Natural killer cell treated with Interleukin-12 subunit alpha and Interleukin-12 subunit beta and Interleukin-15 and Interleukin-18, amount 100 ng/mL, for 72 hours (primary cell): ENCODE measurements around the gene RNF208. TPM values are rescaled to one million over a fixed set of nuclear protein-coding genes. Genes with fewer than 3 reads are reported as not detected.
A peak's percentile ranks its signal among the peaks of the same experiment; 100 is the strongest.

Experiments
- ATAC-seq, 2 donors: fragments of 150-1000 bp; cut with Tn5 transposase in 1 of 2; sonication (Bioruptor Pico), chemical (Tn5 transposase) in 1 of 2; 2 replicates each; pipeline ENCODE4 v1.10.0; 2021
- DNase-seq: peaks from one replicate; pipeline ENCODE4 v3.0.0; 2022; ENCODE audit warnings: low spot score
- H3K27ac Mint-ChIP-seq, 2 donors: 1 replicate in 1 of 2; 2 replicates in 1 of 2; pipeline ENCODE4 v1.8.0; 2022; ENCODE audit warnings: mixed read lengths in 2 of 2, mild to moderate bottlenecking in 1 of 2, moderate library complexity in 1 of 2
- H3K27me3 Mint-ChIP-seq, 2 donors: 1 replicate in 1 of 2; 2 replicates in 1 of 2; pipeline ENCODE4 v1.8.0; 2022; ENCODE audit warnings: mixed read lengths in 2 of 2
- H3K36me3 Mint-ChIP-seq: one replicate; pipeline ENCODE4 v1.8.0; 2022; ENCODE audit warnings: mixed read lengths
- H3K4me1 Mint-ChIP-seq, 2 donors: 1 replicate in 1 of 2; 2 replicates in 1 of 2; pipeline ENCODE4 v1.8.0; 2022; ENCODE audit warnings: low read depth in 2 of 2, mixed read lengths in 2 of 2, mild to moderate bottlenecking in 1 of 2
- H3K4me3 Mint-ChIP-seq: one replicate; pipeline ENCODE4 v1.8.0; 2022; ENCODE audit warnings: mixed read lengths
- H3K9me3 Mint-ChIP-seq: 2 replicates; pipeline ENCODE4 v1.8.0; 2022; ENCODE audit warnings: mixed read lengths
- total RNA-seq, 2 donors: library from RNA; stranded (reverse); gene quantifications; one replicate each; pipeline ENCODE4 v1.2.3, GENCODE V29; 2022

RNF208 gene
- total RNA-seq, 2 donors from 2014 or later, result 1.4 to 1.9 TPM

DNA sequence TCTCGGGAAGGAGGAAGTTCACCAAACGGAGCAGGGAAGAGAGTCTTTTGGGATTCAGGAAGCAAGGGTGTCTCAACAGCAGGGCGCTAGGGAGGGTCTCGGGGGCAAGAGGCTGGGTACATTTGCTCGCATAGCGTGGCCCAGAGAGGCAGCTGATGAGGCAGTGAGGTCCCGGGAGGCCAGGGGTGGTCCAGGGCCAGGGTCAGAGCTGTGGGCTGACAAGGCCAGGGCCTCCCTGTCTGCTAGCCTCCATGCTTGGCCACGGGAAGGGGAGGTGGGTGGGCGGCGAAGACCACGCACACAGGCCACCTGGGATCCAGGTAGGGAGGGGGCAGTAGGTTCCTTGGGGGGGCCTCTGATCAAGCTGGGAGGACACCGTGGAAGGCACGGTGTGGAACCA is 10.5 kb downstream of the RNF208 start:
- Mint-ChIP-seq H3K27ac (no peak overlapping the region), H3K36me3 (peaks cover 12% of the 10 kb centered on the region), H3K9me3 (no peaks in the 10 kb centered on the region), H3K4me1 (peaks cover 12 to 22% of the 10 kb centered on the region in 2 donors), H3K27me3 (no peaks in the 10 kb centered on the region), H3K4me3 (no peak overlapping the region)
- DNase-seq, result no peak
- ATAC-seq, result no peak

GRCh38 chr9:137206602-137207001 is 15.4 kb downstream of the RNF208 start:
- DNase-seq (no peak), ATAC-seq (no peak)
- Mint-ChIP-seq H3K36me3 (peaks cover 14% of the 10 kb centered on the region), H3K4me3 (peak overlapping the region; percentile 95), H3K4me1 (peaks cover 38 to 46% of the 10 kb centered on the region in 2 donors), H3K9me3 (no peaks in the 10 kb centered on the region), H3K27ac (peak overlapping the region; percentile 90 to 93), H3K27me3 (no peaks in the 10 kb centered on the region)

GRCh38 chr9:137205126-137206069 is 16.6 kb downstream of the RNF208 start, which contains the start of the genes NDOR1 and TMEM203:
Gene NDOR1 (plus strand): TSS chr9:137205700. CDS start chr9:137205778, 78 bp downstream.
Gene TMEM203 (minus strand): TSS chr9:137205648. CDS start chr9:137205414, 234 bp downstream.
- H3K36me3 Mint-ChIP-seq, result peaks cover 14% of the 10 kb centered on the region
- H3K27ac Mint-ChIP-seq, result peak within 1 kb of the TSS; percentile 90 to 93
- peaks cover 38 to 41% of the 10 kb centered on the region in 2 donors for H3K4me1 Mint-ChIP-seq
- peak; percentile 95 for DNase-seq
- H3K4me3 Mint-ChIP-seq, result peak within 1 kb of the TSS; percentile 95
- no peaks in the 10 kb centered on the region for H3K9me3 Mint-ChIP-seq
- ATAC-seq, result peak; percentile 67 to 72
- H3K27me3 Mint-ChIP-seq, result no peaks in the 10 kb centered on the region

GRCh38 chr9:137204731-137205125 is 17.3 kb downstream of the RNF208 start:
- H3K9me3 Mint-ChIP-seq, result no peaks in the 10 kb centered on the region
- ATAC-seq, result no peak
- H3K27ac Mint-ChIP-seq, result peak overlapping the region; percentile 90 to 93
- peak overlapping the region; percentile 95 for H3K4me3 Mint-ChIP-seq
- H3K27me3 Mint-ChIP-seq, result no peaks in the 10 kb centered on the region
- no peak for DNase-seq
- H3K36me3 Mint-ChIP-seq, result peaks cover 14% of the 10 kb centered on the region
- peaks cover 38 to 41% of the 10 kb centered on the region in 2 donors for H3K4me1 Mint-ChIP-seq

- Mint-ChIP-seq H3K9me3 (no peaks in the 10 kb centered on the region), H3K27me3 (no peaks in the 10 kb centered on the region), H3K27ac (no peak overlapping the region), H3K4me3 (no peak overlapping the region), H3K4me1 (peaks cover 37 to 38% of the 10 kb centered on the region in 2 donors), H3K36me3 (peaks cover 14% of the 10 kb centered on the region)
- DNase-seq (no peak), ATAC-seq (no peak)
Observed at GRCh38 chr9:137202966-137203365, 19.1 kb downstream of the RNF208 start.

- ATAC-seq (no peak), DNase-seq (no peak)
- H3K27ac Mint-ChIP-seq, result peak overlapping the region; percentile 77 to 78
- H3K4me1 Mint-ChIP-seq, result peaks cover 22 to 24% of the 10 kb centered on the region in 2 donors
- no peaks in the 10 kb centered on the region for H3K9me3 Mint-ChIP-seq
- H3K27me3 Mint-ChIP-seq, result no peaks in the 10 kb centered on the region
- peak overlapping the region; percentile 80 for H3K4me3 Mint-ChIP-seq
- H3K36me3 Mint-ChIP-seq, result peaks cover under 1% of the 10 kb centered on the region
Observed at GRCh38 chr9:137201205-137201868, 20.7 kb downstream of the RNF208 start.

GRCh38 chr9:137200311-137201204 is 21.5 kb downstream of the RNF208 start, which contains the start of gene TPRN:
Gene TPRN (minus strand): TSS chr9:137200741. CDS start chr9:137200711, 30 bp downstream.
- Mint-ChIP-seq H3K27me3 (no peaks in the 10 kb centered on the region), H3K4me3 (peak within 1 kb of the TSS; percentile 80), H3K36me3 (no peaks in the 10 kb centered on the region), H3K4me1 (peaks cover 16% of the 10 kb centered on the region in 2 donors), H3K27ac (peak within 1 kb of the TSS; percentile 77 to 78), H3K9me3 (no peaks in the 10 kb centered on the region)
- DNase-seq, result peak; percentile 100
- ATAC-seq, result peak; percentile 98

DNA sequence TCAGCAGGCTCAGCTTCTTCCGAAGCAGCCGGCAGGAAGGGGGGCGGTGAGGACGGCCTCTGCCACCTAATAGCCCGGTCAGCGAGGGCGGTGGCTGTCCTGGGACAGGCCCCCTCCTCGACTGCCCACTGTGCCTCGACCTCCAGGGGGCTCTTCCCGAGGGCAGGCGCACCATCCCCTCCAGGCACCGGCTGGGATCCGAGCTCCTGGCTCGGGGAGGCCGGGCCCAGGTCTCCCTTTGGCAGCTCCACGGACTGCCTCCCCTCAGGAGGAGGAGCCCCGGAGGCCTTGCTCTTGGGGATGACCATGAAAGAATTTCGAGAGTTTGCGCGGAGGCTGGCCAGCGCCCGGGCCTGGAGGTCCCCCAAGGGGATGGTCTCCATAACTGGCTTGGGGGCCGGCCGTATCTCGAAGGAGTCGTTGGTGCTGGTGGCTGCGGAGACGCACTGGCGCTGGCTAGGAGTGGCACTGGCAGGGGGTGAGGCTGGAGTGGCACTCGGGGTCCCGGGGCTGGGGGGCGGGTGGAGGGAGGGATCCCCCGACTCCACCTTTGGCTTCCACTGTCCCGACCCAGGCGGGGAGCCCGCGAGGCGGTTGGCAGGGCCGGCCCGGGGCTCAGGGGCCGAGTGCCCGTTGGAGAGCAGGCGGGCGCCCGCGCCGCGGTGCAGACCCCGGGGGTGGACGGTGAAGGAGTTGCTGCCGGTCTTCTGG is 22.5 kb downstream of the RNF208 start:
- no peaks in the 10 kb centered on the region for H3K36me3 Mint-ChIP-seq
- peak overlapping the region; percentile 71 for H3K4me3 Mint-ChIP-seq
- ATAC-seq (no peak), DNase-seq (no peak)
- H3K4me1 Mint-ChIP-seq, result peaks cover 12 to 13% of the 10 kb centered on the region in 2 donors
- no peaks in the 10 kb centered on the region for H3K27me3 Mint-ChIP-seq
- no peaks in the 10 kb centered on the region for H3K9me3 Mint-ChIP-seq
- H3K27ac Mint-ChIP-seq, result no peak overlapping the region

GRCh38 chr9:137198902-137199283 is 23.1 kb downstream of the RNF208 start:
- Mint-ChIP-seq H3K9me3 (no peaks in the 10 kb centered on the region), H3K27me3 (no peaks in the 10 kb centered on the region), H3K36me3 (no peaks in the 10 kb centered on the region), H3K4me1 (peaks cover 6% of the 10 kb centered on the region in 2 donors), H3K27ac (no peak overlapping the region), H3K4me3 (peak overlapping the region; percentile 30)
- DNase-seq, result no peak
- ATAC-seq, result no peak

- no peaks in the 10 kb centered on the region for H3K27me3 Mint-ChIP-seq
- no peaks in the 10 kb centered on the region for H3K9me3 Mint-ChIP-seq
- peak overlapping the region; percentile 30 for H3K4me3 Mint-ChIP-seq
- DNase-seq (no peak), ATAC-seq (no peak)
- H3K36me3 Mint-ChIP-seq, result no peaks in the 10 kb centered on the region
- H3K4me1 Mint-ChIP-seq, result peaks cover 4 to 6% of the 10 kb centered on the region in 2 donors
- H3K27ac Mint-ChIP-seq, result no peak overlapping the region
Observed at GRCh38 chr9:137198051-137198901, 23.8 kb downstream of the RNF208 start.

- Mint-ChIP-seq H3K27me3 (no peaks in the 10 kb centered on the region), H3K9me3 (no peaks in the 10 kb centered on the region), H3K4me3 (no peak overlapping the region), H3K36me3 (no peaks in the 10 kb centered on the region), H3K4me1 (peaks cover 4% of the 10 kb centered on the region in 2 donors), H3K27ac (no peak overlapping the region)
- ATAC-seq (no peak), DNase-seq (no peak)
Observed at GRCh38 chr9:137195525-137196220, 26.4 kb downstream of the RNF208 start.
